K562 (cell line): ENCODE data around the gene FIGNL1. TPM values are rescaled to one million over a fixed set of nuclear protein-coding genes. Genes with fewer than 3 reads are reported as not detected.
A peak's percentile ranks its signal among the peaks of the same experiment; 100 is the strongest.

ENCODE experiments used
- BRF1 ChIP-seq: IDR thresholded peaks from 3 replicates; pipeline ENCODE4 v1.6.1; 2011; ENCODE audit warnings: borderline replicate concordance, mild to moderate bottlenecking; ENCODE audit not compliant: insufficient read length; ENCODE audit errors: extremely low read depth
- C11orf30 ChIP-seq: fragments of 450-650 bp; IDR thresholded peaks from 2 replicates; pipeline ENCODE4 v1.6.1; 2016; ENCODE audit warnings: low read depth, mild to moderate bottlenecking
- DIDO1 ChIP-seq: fragments of 450-650 bp; IDR thresholded peaks from 2 replicates; pipeline ENCODE4 v1.6.1; 2016; ENCODE audit warnings: low read depth, missing biosample characterization, missing genetic modification characterization
- ETS2 ChIP-seq: IDR thresholded peaks from 2 replicates; pipeline ENCODE4 v1.6.1; 2016; ENCODE audit warnings: borderline replicate concordance, missing genetic modification characterization, mild to moderate bottlenecking, moderate library complexity, missing compliant biosample characterization; ENCODE audit not compliant: poor library complexity, severe bottlenecking
- ETV6 ChIP-seq, 3 experiments: fragments of 150-350 bp in 1 of 3; sonication (generic) in 1 of 3; formaldehyde crosslinking in 1 of 3; IDR thresholded peaks; 2 replicates each; pipeline versions ENCODE4 v1.6.1 to v1.8.0; 2014 to 2022; ENCODE audit warnings: borderline replicate concordance in 2 of 3, low read depth in 2 of 3, antibody characterized with exemption in 1 of 3, low read length in 1 of 3, mild to moderate bottlenecking in 1 of 3, missing genetic modification reagents in 1 of 3
- GABPA ChIP-seq: fragments of 200-800 bp; sonication (Bioruptor generic); conservative IDR thresholded peaks from 2 replicates; pipeline ENCODE4 v1.6.1; 2016; ENCODE audit warnings: low read depth, missing genetic modification characterization, missing compliant biosample characterization
- GTF2F1 ChIP-seq: IDR thresholded peaks from 2 replicates; pipeline ENCODE4 v1.6.1; 2011; ENCODE audit warnings: low read depth, low read length, improper control_type of control experiment
- MTA1 ChIP-seq: fragments of 450-650 bp; IDR thresholded peaks from 2 replicates; pipeline ENCODE4 v1.6.1; 2017; ENCODE audit warnings: borderline replicate concordance
- MXI1 ChIP-seq: IDR thresholded peaks from 2 replicates; pipeline ENCODE4 v1.6.1; 2011; ENCODE audit warnings: low read depth, mild to moderate bottlenecking, improper control_type of control experiment, low read length
- NCOR1 ChIP-seq: fragments of 450-650 bp; IDR thresholded peaks from 2 replicates; pipeline ENCODE4 v1.6.1; 2016; ENCODE audit warnings: mild to moderate bottlenecking, moderate library complexity
- NEUROD1 ChIP-seq: fragments of 150-350 bp; IDR thresholded peaks from 2 replicates; pipeline ENCODE4 v1.6.1; 2014; ENCODE audit warnings: borderline replicate concordance, low read length, low read depth; ENCODE audit not compliant: partially characterized antibody
- NFYB ChIP-seq: IDR thresholded peaks from 2 replicates; pipeline ENCODE4 v1.6.1; 2011; ENCODE audit warnings: mild to moderate bottlenecking, moderate library complexity; ENCODE audit not compliant: insufficient read length; ENCODE audit errors: extremely low read depth
- RAD21 ChIP-seq, 2 experiments: fragments of 250-450 bp in 1 of 2; fragments of 450-650 bp in 1 of 2; sonication (Bioruptor Pico) in 1 of 2; formaldehyde crosslinking in 1 of 2; IDR thresholded peaks in 1 of 2; conservative IDR thresholded peaks in 1 of 2; 2 replicates each; pipeline versions ENCODE4 v1.4.0 to v1.8.0; 2020 to 2022; ENCODE audit warnings: mild to moderate bottlenecking in 2 of 2, moderate library complexity in 1 of 2
- SMAD1 ChIP-seq: fragments of 150-350 bp; IDR thresholded peaks from 2 replicates; pipeline ENCODE4 v1.6.1; 2014; ENCODE audit warnings: low read length, low read depth; ENCODE audit not compliant: partially characterized antibody
- TAF7 ChIP-seq: fragments of 450-650 bp; IDR thresholded peaks from 2 replicates; pipeline ENCODE4 v1.6.1; 2016; ENCODE audit warnings: missing genetic modification characterization, missing compliant biosample characterization
- TBP ChIP-seq: optimal IDR thresholded peaks from 2 replicates; pipeline ENCODE3; 2011; ENCODE audit warnings: low read depth, low read length, improper control_type of control experiment
- TGIF2 ChIP-seq: sonication (generic); formaldehyde crosslinking; IDR thresholded peaks from 2 replicates; pipeline ENCODE4 v1.8.1; 2022; ENCODE audit warnings: mild to moderate bottlenecking, missing genetic modification reagents, moderate library complexity
- TRIM24 ChIP-seq, 2 experiments: fragments of 450-650 bp; IDR thresholded peaks; 2 replicates each; pipeline ENCODE4 v1.6.1; 2016
- ZNF184 ChIP-seq: sonication (generic); formaldehyde crosslinking; IDR thresholded peaks from 2 replicates; pipeline ENCODE4 v1.5.0; 2020; ENCODE audit warnings: missing genetic modification reagents
- ZNF24 ChIP-seq: fragments of 450-650 bp; IDR thresholded peaks from 2 replicates; pipeline ENCODE4 v1.6.1; 2016
- ZNF384 ChIP-seq: IDR thresholded peaks from 2 replicates; pipeline ENCODE4 v1.6.1; 2012; ENCODE audit warnings: low read depth, low read length, improper control_type of control experiment
- polyA plus RNA-seq, 8 experiments: library from polyadenylated mRNA; depleted of rRNA in 4 of 8; stranded (reverse) in 5 of 8; unstranded in 3 of 8; fragments of >200 nt; fragmentation: Nextera tagmentation in 2 of 8; fragmentation: Illumina TruSeq in 1 of 8; extraction: Ambion mirVana in 2 of 8; extraction: Trizol in 1 of 8; gene quantifications; 2 replicates each; pipeline versions ENCODE4 v1.2.1 to v1.2.3, GENCODE V29; 2011 to 2014; ENCODE audit warnings: inconsistent platforms in 1 of 8, missing spikeins in 1 of 8
- total RNA-seq, 7 experiments: library from RNA; depleted of rRNA in 6 of 7; stranded (reverse); fragments of >200 nt in 6 of 7; fragmentation: Illumina TruSeq in 2 of 7; extraction: Trizol in 2 of 7; gene quantifications; 2 replicates each; pipeline versions ENCODE4 v1.2.1 to v1.2.3, GENCODE V29; 2011 to 2021; ENCODE audit warnings: low replicate concordance in 1 of 7
- TF ChIP-seq, protein P1 (sequence below): fragments of 250-450 bp; sonication (Bioruptor Pico); IDR thresholded peaks from 2 replicates; pipeline ENCODE4 v1.8.0; 2021; ENCODE audit warnings: moderate library complexity, mild to moderate bottlenecking, inconsistent platforms
- TF ChIP-seq, protein P2 (sequence below): fragments of 450-650 bp; formaldehyde crosslinking; conservative IDR thresholded peaks from 2 replicates; pipeline ENCODE4 v1.4.0; 2022; ENCODE audit warnings: mild to moderate bottlenecking, missing genetic modification characterization
- TF ChIP-seq, protein P3 (sequence below): IDR thresholded peaks from 2 replicates; pipeline ENCODE4 v1.6.1; 2012; ENCODE audit warnings: low read depth, low read length, improper control_type of control experiment, borderline replicate concordance

The FIGNL1 gene
- total and polyA plus RNA-seq, 9 of the 15 experiments (the other 6 are each of a cell fraction or from before 2014, with no cell fraction given): 15.5 to 48.3 (median 27.6) TPM

DNA sequence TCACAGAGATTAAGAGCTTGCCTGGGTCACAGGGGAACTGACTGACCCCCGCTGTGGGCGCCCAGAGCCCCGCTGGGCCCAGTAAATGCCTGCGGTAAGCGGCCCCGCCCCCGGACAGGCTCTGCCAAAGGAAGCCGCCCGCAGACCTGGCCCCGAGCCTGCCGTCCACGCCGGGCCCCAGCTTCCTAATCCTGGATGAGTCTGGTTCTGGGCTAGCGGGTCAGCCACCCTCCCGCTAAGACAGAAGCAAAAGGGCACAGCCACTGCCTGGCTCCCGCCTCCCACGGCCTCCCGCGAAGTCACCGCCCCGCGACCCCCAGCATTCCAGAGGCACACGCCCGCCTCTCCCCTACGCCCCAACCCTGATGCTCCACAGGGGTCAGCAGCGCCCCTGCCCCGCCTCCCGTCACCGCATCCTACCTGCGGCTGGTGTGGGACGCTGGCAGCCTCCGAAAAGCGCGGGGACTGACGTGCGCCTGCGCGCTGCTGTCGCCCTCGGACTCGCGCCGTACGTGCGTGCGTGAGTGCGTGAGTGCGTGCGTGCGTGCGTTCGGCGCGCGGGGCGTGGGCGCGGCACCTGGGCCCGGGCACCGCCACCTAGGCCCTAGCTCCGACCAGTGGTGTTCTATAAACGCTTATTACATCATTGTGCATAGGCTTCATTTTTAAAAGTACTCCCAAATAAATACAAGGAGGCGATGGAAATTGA lies at the start of gene FIGNL1 (continued):
- no peak for TF ChIP-seq NCOR1
- TF ChIP-seq ETV6 (IDR thresholded peaks at IDR 0.05; ENCODE audit: borderline replicate concordance in 1 of 2, low read depth in 2 of 2, low read length in 1 of 2): no peak
- peak; percentile 50; the same call in 1 of the 2 replicates for TF ChIP-seq ETV6 (CRISPR knock-in tag; IDR thresholded peaks at IDR 0.05; ENCODE audit: borderline replicate concordance)
- TF ChIP-seq SMAD1: no peak
- TF ChIP-seq ZNF184: no peak
- no peak for TF ChIP-seq ZNF384
- no peak for TF ChIP-seq ETS2 (tag)
- 0 out of 4 replicates have a peak, but pooled peaks of 1 of the 2 experiments have one; percentile 23 for TF ChIP-seq TRIM24 (IDR thresholded peaks at IDR 0.05)
- no peak for TF ChIP-seq TGIF2 (CRISPR knock-in tag)
- TF ChIP-seq NFYB: no peak
- TF ChIP-seq DIDO1 (tag): no peak
- TF ChIP-seq RAD21 (CRISPR knock-in tag; conservative IDR thresholded peaks at IDR 0.05 in 1 of 2, IDR thresholded peaks at IDR 0.05 in 1 of 2): no peak
- TF ChIP-seq ZNF24: no peak
- no peak for TF ChIP-seq MTA1
- TF ChIP-seq, protein P1, sequence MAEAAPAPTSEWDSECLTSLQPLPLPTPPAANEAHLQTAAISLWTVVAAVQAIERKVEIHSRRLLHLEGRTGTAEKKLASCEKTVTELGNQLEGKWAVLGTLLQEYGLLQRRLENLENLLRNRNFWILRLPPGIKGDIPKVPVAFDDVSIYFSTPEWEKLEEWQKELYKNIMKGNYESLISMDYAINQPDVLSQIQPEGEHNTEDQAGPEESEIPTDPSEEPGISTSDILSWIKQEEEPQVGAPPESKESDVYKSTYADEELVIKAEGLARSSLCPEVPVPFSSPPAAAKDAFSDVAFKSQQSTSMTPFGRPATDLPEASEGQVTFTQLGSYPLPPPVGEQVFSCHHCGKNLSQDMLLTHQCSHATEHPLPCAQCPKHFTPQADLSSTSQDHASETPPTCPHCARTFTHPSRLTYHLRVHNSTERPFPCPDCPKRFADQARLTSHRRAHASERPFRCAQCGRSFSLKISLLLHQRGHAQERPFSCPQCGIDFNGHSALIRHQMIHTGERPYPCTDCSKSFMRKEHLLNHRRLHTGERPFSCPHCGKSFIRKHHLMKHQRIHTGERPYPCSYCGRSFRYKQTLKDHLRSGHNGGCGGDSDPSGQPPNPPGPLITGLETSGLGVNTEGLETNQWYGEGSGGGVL (CRISPR knock-in tag): no peak
- no peak for TF ChIP-seq BRF1
- TF ChIP-seq TAF7 (tag): peak; percentile 49; the same call in 1 of the 2 replicates
- TF ChIP-seq C11orf30: peak; percentile 20; the same call in 1 of the 2 replicates
- no peak for TF ChIP-seq MXI1
- TF ChIP-seq, protein P2, sequence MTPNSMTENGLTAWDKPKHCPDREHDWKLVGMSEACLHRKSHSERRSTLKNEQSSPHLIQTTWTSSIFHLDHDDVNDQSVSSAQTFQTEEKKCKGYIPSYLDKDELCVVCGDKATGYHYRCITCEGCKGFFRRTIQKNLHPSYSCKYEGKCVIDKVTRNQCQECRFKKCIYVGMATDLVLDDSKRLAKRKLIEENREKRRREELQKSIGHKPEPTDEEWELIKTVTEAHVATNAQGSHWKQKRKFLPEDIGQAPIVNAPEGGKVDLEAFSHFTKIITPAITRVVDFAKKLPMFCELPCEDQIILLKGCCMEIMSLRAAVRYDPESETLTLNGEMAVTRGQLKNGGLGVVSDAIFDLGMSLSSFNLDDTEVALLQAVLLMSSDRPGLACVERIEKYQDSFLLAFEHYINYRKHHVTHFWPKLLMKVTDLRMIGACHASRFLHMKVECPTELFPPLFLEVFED (CRISPR knock-in tag): no peak
- TF ChIP-seq, protein P3, sequence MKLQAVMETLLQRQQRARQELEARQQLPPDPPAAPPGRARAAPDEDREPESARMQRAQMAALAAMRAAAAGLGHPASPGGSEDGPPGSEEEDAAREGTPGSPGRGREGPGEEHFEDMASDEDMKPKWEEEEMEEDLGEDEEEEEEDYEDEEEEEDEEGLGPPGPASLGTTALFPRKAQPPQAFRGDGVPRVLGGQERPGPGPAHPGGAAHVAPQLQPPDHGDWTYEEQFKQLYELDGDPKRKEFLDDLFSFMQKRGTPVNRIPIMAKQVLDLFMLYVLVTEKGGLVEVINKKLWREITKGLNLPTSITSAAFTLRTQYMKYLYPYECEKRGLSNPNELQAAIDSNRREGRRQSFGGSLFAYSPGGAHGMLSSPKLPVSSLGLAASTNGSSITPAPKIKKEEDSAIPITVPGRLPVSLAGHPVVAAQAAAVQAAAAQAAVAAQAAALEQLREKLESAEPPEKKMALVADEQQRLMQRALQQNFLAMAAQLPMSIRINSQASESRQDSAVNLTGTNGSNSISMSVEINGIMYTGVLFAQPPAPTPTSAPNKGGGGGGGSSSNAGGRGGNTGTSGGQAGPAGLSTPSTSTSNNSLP: no peak
- TF ChIP-seq GABPA: no peak
- TF ChIP-seq TBP: peak; percentile 65
- TF ChIP-seq NEUROD1: peak; percentile 25
- TF ChIP-seq GTF2F1: no peak
